ENCODE data around the gene ADAM33.

The ADAM33 gene

GRCh38 chr20:3689978-3690377 is 8.2 kb upstream of the ADAM33 start:
- DNase-seq (ENCODE audit: low read depth in 3 of 3), result no peak

- DNase-seq (ENCODE audit: low read depth in 3 of 3), result no peak
Measured at GRCh38 chr20:3687655-3688054, 5.8 kb upstream of the ADAM33 start.

- DNase-seq (ENCODE audit: low read depth in 3 of 3), result no peak
Measured at GRCh38 chr20:3686867-3687321, 5.1 kb upstream of the ADAM33 start.

GRCh38 chr20:3686421-3686820 is 4.6 kb upstream of the ADAM33 start:
- no peak for DNase-seq (ENCODE audit: low read depth in 3 of 3)

- no peak for DNase-seq (ENCODE audit: low read depth in 3 of 3)
Measured at GRCh38 chr20:3685341-3685740, 3.5 kb upstream of the ADAM33 start.

- no peak for DNase-seq (ENCODE audit: low read depth in 3 of 3)
Measured at GRCh38 chr20:3681352-3681930, 369 bp downstream of the ADAM33 start.

- no peak for DNase-seq (ENCODE audit: low read depth in 3 of 3)
Measured at GRCh38 chr20:3680701-3681351, 984 bp downstream of the ADAM33 start.

- no peak for DNase-seq (ENCODE audit: low read depth in 3 of 3)
Measured at GRCh38 chr20:3679749-3680700, 1.8 kb downstream of the ADAM33 start.

GRCh38 chr20:3678856-3679720 is 2.7 kb downstream of the ADAM33 start:
- no peak for DNase-seq (ENCODE audit: low read depth in 3 of 3)

- no peak for DNase-seq (ENCODE audit: low read depth in 3 of 3)
Measured at GRCh38 chr20:3678198-3678597, 3.6 kb downstream of the ADAM33 start.

- no peak for DNase-seq (ENCODE audit: low read depth in 3 of 3)
Measured at GRCh38 chr20:3677733-3678132, 4.1 kb downstream of the ADAM33 start.

- DNase-seq (ENCODE audit: low read depth in 3 of 3), result no peak
Measured at GRCh38 chr20:3674995-3675900, 6.6 kb downstream of the ADAM33 start.

- DNase-seq (ENCODE audit: low read depth in 3 of 3), result no peak
Measured at GRCh38 chr20:3674447-3674846, 7.4 kb downstream of the ADAM33 start.

GRCh38 chr20:3673221-3674070 is 8.4 kb downstream of the ADAM33 start:
- no peak for DNase-seq (ENCODE audit: low read depth in 3 of 3)

- DNase-seq (ENCODE audit: low read depth in 3 of 3), result no peak
Measured at GRCh38 chr20:3672547-3673171, 9.2 kb downstream of the ADAM33 start.

- no peak for DNase-seq (ENCODE audit: low read depth in 3 of 3)
Measured at GRCh38 chr20:3671986-3672546, 9.7 kb downstream of the ADAM33 start.

GRCh38 chr20:3670945-3671344 is 10.9 kb downstream of the ADAM33 start:
- DNase-seq (ENCODE audit: low read depth in 3 of 3), result no peak

GRCh38 chr20:3670511-3670910 is 11.3 kb downstream of the ADAM33 start:
- DNase-seq (ENCODE audit: low read depth in 3 of 3), result no peak

All from stimulated activated CD4-positive, alpha-beta T cell treated with anti-CD3 and anti-CD28 coated beads, TNF-alpha, amount 100 ng/mL, for 24 hours (primary cell).